Stimulated activated CD4-positive, alpha-beta T cell treated with anti-CD3 and anti-CD28 coated beads, Interleukin-4, amount 100 ng/mL, for 24 hours (primary cell): ENCODE results near the gene CTNNA2.
"Not testable (repeated sequence)": the region's sequence is repeated elsewhere in the genome, so short reads cannot be mapped to it uniquely, and the experiment has no call there.

Source experiments
- DNase-seq: peaks from one replicate; pipeline ENCODE4 v3.0.0-alpha.2; 2020

Gene CTNNA2

GRCh38 chr2:79994965-79995364, 482.1 kb downstream of the CTNNA2 start:
- DNase-seq: no peak

GRCh38 chr2:79996709-79997108, 483.9 kb downstream of the CTNNA2 start:
- DNase-seq: no peak

- DNase-seq: no peak
Measured at GRCh38 chr2:80001701-80002101, 488.9 kb downstream of the CTNNA2 start.

GRCh38 chr2:80002112-80002511, 489.3 kb downstream of the CTNNA2 start:
- no peak for DNase-seq

- DNase-seq: no peak
Measured at GRCh38 chr2:80002568-80003157, 489.8 kb downstream of the CTNNA2 start.

- no peak for DNase-seq
Measured at GRCh38 chr2:80007777-80008503, 495.1 kb downstream of the CTNNA2 start.

GRCh38 chr2:80008596-80008995, 495.7 kb downstream of the CTNNA2 start:
- DNase-seq: no peak

- no peak for DNase-seq
Measured at GRCh38 chr2:80009211-80009610, 496.4 kb downstream of the CTNNA2 start.

- no peak for DNase-seq
Measured at GRCh38 chr2:80012061-80012460, 499.2 kb downstream of the CTNNA2 start.

GRCh38 chr2:80014637-80015036, 501.8 kb downstream of the CTNNA2 start:
- DNase-seq: no peak

- no peak for DNase-seq
Measured at GRCh38 chr2:80016171-80016570, 503.3 kb downstream of the CTNNA2 start.

GRCh38 chr2:80019571-80020460, 507.0 kb downstream of the CTNNA2 start:
- no peak for DNase-seq

GRCh38 chr2:80022018-80022417, 509.2 kb downstream of the CTNNA2 start:
- DNase-seq: no peak

- DNase-seq: no peak
Measured at GRCh38 chr2:80026040-80026729, 513.3 kb downstream of the CTNNA2 start.

GRCh38 chr2:80028051-80028450, 515.2 kb downstream of the CTNNA2 start:
- no peak for DNase-seq

- no peak for DNase-seq
Measured at GRCh38 chr2:80028584-80028983, 515.7 kb downstream of the CTNNA2 start.

- no peak for DNase-seq
Measured at GRCh38 chr2:80030135-80030534, 517.3 kb downstream of the CTNNA2 start.

- not testable (repeated sequence) for DNase-seq
Measured at GRCh38 chr2:80032684-80033083, 519.8 kb downstream of the CTNNA2 start.

GRCh38 chr2:80035749-80036285, 523.0 kb downstream of the CTNNA2 start:
- no peak for DNase-seq

- no peak for DNase-seq
Measured at GRCh38 chr2:80037310-80037709, 524.5 kb downstream of the CTNNA2 start.

GRCh38 chr2:80040226-80040625, 527.4 kb downstream of the CTNNA2 start:
- DNase-seq: no peak

- DNase-seq: no peak
Measured at GRCh38 chr2:80042635-80043034, 529.8 kb downstream of the CTNNA2 start.

- DNase-seq: no peak
Measured at GRCh38 chr2:80048296-80048695, 535.4 kb downstream of the CTNNA2 start.
